Measurements from ENCODE around the gene EHD1.

DNA sequence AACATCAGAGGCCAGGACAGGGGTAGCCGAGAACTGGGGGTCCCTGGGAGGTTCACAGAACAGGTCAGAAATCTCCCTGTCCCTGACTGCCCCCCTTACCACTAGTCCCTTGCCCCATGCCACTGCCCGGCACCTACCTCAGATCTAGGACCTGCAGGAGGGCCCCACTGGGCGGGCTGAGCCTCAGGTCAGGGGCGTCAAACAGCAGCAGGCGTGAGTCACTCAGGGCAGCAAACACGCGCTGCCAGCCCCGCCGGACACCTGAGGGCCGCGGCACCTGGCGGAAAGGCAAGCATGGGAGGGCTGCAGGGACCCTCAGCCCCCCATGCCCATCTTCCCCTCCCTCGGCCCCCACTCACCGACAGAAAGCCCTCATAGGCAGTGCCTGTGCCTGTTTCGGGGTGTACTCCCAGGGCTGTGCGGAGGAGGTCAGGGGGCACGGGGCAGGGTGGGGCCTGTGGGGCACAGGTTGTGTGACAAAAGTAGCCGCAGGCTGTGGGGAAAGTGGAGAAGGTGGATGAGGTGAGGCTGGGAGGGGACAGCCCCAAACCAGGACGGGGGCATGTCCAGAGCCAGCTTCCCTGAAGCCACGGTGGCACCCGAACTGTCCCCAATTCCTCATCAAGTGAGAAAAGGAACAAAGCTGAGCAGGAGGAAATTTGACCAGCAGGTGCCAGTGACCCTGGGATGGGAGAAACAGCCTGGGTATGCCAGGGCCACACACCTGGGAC, 45.8 kb downstream of the EHD1 start:
- TF ChIP-seq SREBF2 (IDR thresholded peaks at IDR 0.05) (no peak), RCOR1 (IDR thresholded peaks at IDR 0.05; ENCODE audit: low read depth, low read length) (no peak), MYC (IDR thresholded peaks at IDR 0.05; ENCODE audit: borderline replicate concordance, low read length) (no peak), POLR2A (IDR thresholded peaks at IDR 0.05; ENCODE audit: low read length) (no peak), JUN (IDR thresholded peaks at IDR 0.05) (no peak), RAD21 (conservative IDR thresholded peaks at IDR 0.05 in 1 of 2, IDR thresholded peaks at IDR 0.05 in 1 of 2) (no peak), EP300 (IDR thresholded peaks at IDR 0.05) (no peak)
- TF ChIP-seq, protein P1, sequence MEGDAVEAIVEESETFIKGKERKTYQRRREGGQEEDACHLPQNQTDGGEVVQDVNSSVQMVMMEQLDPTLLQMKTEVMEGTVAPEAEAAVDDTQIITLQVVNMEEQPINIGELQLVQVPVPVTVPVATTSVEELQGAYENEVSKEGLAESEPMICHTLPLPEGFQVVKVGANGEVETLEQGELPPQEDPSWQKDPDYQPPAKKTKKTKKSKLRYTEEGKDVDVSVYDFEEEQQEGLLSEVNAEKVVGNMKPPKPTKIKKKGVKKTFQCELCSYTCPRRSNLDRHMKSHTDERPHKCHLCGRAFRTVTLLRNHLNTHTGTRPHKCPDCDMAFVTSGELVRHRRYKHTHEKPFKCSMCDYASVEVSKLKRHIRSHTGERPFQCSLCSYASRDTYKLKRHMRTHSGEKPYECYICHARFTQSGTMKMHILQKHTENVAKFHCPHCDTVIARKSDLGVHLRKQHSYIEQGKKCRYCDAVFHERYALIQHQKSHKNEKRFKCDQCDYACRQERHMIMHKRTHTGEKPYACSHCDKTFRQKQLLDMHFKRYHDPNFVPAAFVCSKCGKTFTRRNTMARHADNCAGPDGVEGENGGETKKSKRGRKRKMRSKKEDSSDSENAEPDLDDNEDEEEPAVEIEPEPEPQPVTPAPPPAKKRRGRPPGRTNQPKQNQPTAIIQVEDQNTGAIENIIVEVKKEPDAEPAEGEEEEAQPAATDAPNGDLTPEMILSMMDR (IDR thresholded peaks at IDR 0.05) = no peak
- TF ChIP-seq, protein P2, sequence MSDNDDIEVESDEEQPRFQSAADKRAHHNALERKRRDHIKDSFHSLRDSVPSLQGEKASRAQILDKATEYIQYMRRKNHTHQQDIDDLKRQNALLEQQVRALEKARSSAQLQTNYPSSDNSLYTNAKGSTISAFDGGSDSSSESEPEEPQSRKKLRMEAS (IDR thresholded peaks at IDR 0.05) = no peak
- TF ChIP-seq, protein P3, sequence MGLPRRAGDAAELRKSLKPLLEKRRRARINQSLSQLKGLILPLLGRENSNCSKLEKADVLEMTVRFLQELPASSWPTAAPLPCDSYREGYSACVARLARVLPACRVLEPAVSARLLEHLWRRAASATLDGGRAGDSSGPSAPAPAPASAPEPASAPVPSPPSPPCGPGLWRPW (IDR thresholded peaks at IDR 0.05) = no peak

Data from A549 (cell line).